ENCODE data around the gene PRR12.

PRR12 gene

DNA sequence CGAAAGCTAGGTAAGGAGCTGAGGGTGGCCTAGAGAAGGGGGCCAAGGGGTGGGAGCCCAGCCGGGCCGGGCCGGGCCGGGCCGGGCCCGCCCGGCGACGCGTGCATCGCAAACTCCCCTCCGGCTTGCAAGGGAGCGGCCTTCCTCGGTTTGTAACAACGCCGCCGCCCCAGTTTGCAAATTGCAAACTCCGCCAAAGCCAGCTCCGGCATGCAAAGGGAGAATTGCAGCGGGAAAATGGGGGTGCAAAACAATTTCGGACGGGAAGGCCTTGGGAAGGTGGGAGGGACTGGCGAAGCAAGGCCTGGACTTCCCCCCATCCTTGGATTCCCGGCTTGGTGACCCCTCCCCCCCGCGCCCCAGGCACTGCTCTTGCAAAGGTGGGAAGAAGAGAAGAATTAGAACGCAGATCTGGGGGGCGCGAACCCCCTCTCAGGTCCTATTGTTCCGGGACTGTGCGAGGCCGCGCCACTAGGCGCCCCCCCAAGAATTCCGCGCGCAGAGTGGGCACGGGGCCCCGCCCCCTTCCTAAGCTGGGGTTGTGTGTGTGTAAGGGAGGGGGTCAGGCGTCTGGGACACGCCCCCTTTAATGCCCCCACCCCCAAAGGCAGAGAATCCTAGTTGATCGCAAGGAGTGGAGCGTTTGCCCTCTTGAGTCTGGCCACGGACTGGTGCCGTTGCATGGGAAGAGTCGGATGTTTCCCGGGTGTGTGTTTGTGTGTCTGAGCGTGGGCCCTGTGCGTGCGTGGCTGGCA is 926 bp downstream of the PRR12 start:
- DNase-seq (ENCODE audit: low read depth) = peak; percentile 63

DNA sequence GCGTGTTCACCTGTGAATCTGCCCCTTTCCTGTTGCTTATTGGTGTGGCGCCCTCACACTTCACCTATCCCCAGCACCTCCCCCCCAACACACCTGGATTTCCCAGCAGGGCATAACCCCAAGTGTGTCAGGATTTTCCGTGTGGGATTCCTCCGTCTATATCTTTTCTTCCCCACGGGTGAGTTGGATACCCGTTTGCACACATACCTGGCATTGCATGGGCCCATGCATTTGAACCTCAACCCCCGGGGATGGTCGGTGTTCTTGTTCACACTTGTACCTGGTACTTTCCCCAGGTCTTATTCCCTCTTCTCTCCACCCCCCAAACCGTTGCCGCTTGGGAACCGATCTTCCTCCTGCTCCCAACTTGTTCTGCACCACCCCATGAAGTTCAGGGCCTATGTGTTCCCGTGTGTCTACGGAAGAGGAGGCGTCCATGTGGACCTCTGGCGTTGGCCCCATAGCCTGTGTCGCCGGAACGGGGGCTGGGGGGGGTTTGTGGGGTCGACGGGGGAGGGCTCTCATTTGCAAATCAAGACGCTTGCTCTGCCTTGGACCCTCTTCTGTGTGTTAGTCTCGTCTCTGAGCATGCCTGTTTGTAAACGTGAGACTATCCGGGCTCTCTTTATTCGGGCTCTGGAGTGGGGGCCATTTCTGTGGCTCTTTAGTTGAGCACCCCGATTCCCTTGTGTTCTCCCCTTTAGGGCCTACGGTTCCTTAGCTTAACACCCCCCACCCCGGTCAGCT is 1.7 kb downstream of the PRR12 start:
- peak; percentile 52 for DNase-seq (ENCODE audit: low read depth)

GRCh38 chr19:49593233-49594113 is 2.5 kb downstream of the PRR12 start:
- DNase-seq (ENCODE audit: low read depth) = peak; percentile 94

DNA sequence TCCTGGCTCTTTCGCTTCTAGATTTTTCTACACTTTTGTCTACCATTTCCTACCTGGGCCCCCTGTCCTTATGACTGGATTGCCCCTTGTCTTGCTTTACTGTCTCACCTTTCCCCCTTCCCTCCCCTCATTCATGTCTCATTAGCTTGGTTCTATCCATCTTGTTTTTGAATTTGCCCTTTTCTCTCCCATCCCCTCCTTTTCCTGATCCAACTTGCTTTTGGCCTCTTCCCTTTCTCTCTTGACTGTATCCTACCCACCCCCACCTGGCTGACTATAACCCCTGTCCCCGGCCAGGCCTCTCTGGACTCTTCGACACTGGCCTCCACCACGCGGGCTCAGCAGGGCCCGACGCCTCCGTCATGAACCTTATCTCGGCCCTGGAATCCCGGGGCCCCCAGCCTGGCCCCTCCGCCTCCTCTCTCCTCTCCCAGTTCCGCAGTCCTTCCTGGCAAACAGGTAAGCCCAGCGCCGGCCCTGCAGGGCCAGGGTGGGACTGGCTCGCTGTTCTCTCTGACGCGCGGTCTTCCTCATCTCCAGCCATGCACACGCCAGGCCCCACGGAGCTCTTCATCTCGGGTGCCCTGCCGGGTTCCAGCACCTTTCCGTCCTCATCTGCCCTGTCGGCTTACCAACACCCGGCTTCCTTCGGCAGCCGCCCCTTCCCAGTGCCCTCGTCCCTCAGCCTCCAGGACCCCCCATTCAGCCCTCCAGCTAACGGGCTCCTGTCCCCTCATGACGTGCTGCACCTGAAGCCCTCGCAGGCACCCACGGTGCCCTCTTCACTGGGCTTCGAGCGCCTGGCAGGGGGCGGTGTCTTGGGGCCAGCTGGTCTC is 3.4 kb downstream of the PRR12 start:
- DNase-seq (ENCODE audit: low read depth) = no peak

- no peak for DNase-seq (ENCODE audit: low read depth)
Measured at GRCh38 chr19:49594993-49595818, 4.2 kb downstream of the PRR12 start.

DNA sequence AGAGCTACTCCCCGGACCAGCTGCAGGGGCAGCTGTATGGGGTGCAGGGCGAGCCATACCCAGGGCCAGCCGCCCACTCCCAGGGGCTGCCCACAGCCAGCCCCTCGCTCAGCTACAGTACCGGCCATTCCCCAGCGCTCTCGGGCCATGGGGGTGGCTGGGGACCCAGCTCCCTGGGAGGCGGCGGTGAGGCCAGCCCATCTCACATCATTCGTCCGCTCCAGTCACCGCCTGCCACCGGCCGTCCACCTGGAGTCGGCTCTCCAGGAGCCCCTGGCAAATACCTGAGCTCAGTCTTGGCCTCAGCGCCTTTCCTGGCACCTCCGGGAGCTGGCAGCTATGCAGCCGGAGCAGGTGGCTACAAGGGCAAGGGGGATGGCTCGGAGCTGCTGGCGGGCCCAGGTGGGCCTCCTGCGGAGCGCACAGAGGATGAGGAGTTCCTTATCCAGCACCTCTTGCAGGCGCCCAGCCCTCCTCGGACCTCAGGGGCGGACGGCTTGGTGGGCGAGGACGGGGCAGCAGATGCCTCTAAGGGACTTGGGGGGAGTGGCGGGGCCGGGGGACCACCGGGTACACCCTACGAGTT is 4.9 kb downstream of the PRR12 start:
- no peak for DNase-seq (ENCODE audit: low read depth)

GRCh38 chr19:49596407-49596806 is 5.4 kb downstream of the PRR12 start:
- no peak for DNase-seq (ENCODE audit: low read depth)

GRCh38 chr19:49596954-49597702 is 6.1 kb downstream of the PRR12 start:
- no peak for DNase-seq (ENCODE audit: low read depth)

- DNase-seq (ENCODE audit: low read depth) = no peak
Measured at GRCh38 chr19:49597703-49597974, 6.7 kb downstream of the PRR12 start.

DNA sequence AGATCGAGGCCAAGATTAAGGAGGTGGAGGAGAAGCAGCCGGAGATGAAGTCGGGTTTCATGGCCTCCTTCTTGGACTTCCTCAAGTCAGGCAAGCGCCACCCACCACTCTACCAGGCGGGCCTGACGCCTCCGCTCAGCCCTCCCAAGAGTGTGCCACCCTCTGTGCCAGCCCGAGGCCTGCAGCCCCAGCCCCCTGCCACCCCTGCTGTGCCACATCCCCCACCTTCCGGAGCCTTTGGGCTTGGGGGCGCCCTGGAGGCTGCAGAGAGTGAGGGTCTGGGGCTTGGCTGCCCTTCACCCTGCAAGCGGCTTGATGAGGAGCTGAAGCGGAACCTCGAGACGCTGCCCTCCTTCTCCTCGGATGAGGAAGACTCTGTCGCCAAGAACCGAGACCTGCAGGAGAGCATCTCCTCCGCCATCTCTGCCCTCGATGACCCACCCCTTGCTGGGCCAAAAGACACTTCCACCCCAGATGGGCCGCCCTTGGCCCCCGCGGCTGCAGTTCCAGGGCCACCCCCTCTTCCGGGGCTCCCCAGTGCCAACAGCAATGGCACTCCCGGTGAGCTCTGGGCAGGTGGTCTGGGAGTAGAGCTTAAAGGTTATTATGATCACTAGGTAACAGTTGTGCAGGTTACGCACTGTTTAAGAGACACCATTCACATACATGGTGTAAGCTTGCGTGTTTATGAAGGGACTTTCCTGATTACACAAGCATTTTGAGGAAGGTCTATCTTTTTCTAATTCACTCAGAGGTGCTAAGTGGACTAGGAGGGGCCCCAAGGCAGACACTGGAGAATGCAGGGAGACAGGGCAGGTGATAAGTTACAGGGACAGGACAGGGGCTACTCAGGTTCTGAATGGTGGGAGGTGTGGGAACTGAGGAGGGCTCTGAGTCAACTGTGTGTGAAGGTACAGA is 8.7 kb downstream of the PRR12 start:
- no peak for DNase-seq (ENCODE audit: low read depth)

DNA sequence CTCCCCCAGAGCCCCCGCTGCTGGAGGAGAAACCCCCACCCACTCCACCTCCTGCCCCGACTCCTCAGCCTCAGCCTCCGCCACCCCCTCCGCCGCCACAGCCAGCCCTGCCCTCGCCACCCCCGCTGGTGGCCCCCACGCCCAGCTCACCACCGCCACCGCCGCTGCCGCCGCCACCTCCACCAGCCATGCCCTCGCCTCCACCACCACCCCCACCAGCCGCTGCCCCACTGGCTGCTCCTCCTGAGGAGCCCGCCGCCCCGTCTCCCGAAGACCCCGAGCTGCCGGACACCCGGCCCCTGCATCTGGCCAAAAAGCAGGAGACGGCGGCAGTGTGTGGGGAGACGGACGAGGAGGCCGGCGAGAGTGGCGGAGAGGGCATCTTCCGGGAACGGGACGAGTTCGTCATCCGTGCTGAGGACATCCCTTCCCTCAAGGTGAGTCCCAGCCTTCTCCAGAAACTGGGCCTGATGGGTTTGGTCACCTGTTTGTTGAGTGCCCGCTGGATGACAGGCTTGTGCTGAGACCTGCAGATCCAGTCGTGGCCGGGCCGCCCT is 10.6 kb downstream of the PRR12 start:
- DNase-seq (ENCODE audit: low read depth) = no peak

GRCh38 chr19:49602806-49603205 is 11.8 kb downstream of the PRR12 start:
- DNase-seq (ENCODE audit: low read depth) = no peak

DNA sequence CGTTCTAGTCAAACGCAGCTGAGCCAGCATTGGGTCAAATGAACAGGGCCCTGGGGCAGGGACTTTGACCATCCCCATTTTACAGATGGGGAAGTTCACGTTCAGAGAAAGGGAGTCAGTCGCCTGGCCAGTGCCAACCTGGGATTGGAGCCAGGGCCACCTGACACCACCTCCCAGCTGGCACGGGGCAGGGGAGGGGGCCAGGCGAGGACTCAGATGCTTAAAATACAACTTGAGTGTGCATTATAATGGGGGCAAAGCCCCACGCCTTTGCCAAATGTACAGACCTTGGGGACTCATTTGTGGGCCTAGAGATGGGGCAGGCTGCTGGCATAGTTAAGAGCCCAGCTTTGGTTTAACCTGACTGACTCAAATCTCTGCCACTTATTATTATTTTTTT is 14.6 kb downstream of the PRR12 start:
- no peak for DNase-seq (ENCODE audit: low read depth)

- DNase-seq (ENCODE audit: low read depth) = no peak
Measured at GRCh38 chr19:49609499-49610092, 18.6 kb downstream of the PRR12 start.

DNA sequence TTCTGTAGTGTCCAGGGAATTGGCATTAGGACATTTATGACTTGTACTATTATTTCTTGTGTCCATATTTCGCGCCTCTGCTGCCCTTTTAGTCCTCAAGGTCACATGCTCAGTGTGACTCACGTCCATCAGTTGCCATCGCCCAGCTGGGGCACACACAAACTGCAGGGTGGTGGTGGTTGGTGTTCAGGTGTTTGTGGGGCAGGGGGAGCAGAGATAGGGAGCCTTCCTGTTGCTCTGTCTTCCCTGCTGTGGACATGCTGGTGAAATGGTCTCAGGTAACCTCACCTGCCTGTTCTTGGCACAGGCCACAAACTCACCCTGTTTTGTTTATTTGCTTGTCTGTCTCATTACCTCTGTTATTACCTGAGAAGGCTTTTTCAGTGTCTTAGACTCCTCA is 22.4 kb downstream of the PRR12 start:
- DNase-seq (ENCODE audit: low read depth) = peak; percentile 66

GRCh38 chr19:49614096-49614833 is 23.3 kb downstream of the PRR12 start:
- peak; percentile 96 for DNase-seq (ENCODE audit: low read depth)

- DNase-seq (ENCODE audit: low read depth) = no peak
Measured at GRCh38 chr19:49615861-49616260, 24.9 kb downstream of the PRR12 start.
